ENCODE measurements around the gene KCNMA1.

The KCNMA1 gene

GRCh38 chr10:77210645-77211044 lies 427.0 kb downstream of the KCNMA1 start:
- H3K4me3 ChIP-seq (ENCODE audit: low read depth, low read length) = no peak overlapping the region
- no peak for TF ChIP-seq POLR2A (IDR thresholded peaks at IDR 0.05; ENCODE audit: extremely low read depth, insufficient read length)
- TF ChIP-seq MAX (IDR thresholded peaks at IDR 0.05; ENCODE audit: low read depth, low read length) = no peak
- TF ChIP-seq MYC (IDR thresholded peaks at IDR 0.05; ENCODE audit: low read depth, low read length) = no peak
- no peak for TF ChIP-seq CTCF (IDR thresholded peaks at IDR 0.05; ENCODE audit: low read depth, low read length)
- no peak for DNase-seq (ENCODE audit: low read depth)

GRCh38 chr10:77208684-77209256 lies 428.8 kb downstream of the KCNMA1 start:
- TF ChIP-seq POLR2A (IDR thresholded peaks at IDR 0.05; ENCODE audit: extremely low read depth, insufficient read length) = no peak
- TF ChIP-seq MAX (IDR thresholded peaks at IDR 0.05; ENCODE audit: low read depth, low read length) = no peak
- no peak for TF ChIP-seq CTCF (IDR thresholded peaks at IDR 0.05; ENCODE audit: low read depth, low read length)
- no peak for TF ChIP-seq MYC (IDR thresholded peaks at IDR 0.05; ENCODE audit: low read depth, low read length)
- DNase-seq (ENCODE audit: low read depth) = no peak
- no peak overlapping the region for H3K4me3 ChIP-seq (ENCODE audit: low read depth, low read length)

- no peak overlapping the region for H3K4me3 ChIP-seq (ENCODE audit: low read depth, low read length)
- no peak for DNase-seq (ENCODE audit: low read depth)
- TF ChIP-seq MAX (IDR thresholded peaks at IDR 0.05; ENCODE audit: low read depth, low read length) (no peak), CTCF (IDR thresholded peaks at IDR 0.05; ENCODE audit: low read depth, low read length) (no peak), MYC (IDR thresholded peaks at IDR 0.05; ENCODE audit: low read depth, low read length) (no peak), POLR2A (IDR thresholded peaks at IDR 0.05; ENCODE audit: extremely low read depth, insufficient read length) (no peak)
Observed at GRCh38 chr10:77207828-77208185, 429.8 kb downstream of the KCNMA1 start.

- no peak for DNase-seq (ENCODE audit: low read depth)
- no peak overlapping the region for H3K4me3 ChIP-seq (ENCODE audit: low read depth, low read length)
Observed at GRCh38 chr10:77207182-77207827, 430.3 kb downstream of the KCNMA1 start.

GRCh38 chr10:77205135-77205534 lies 432.5 kb downstream of the KCNMA1 start:
- H3K4me3 ChIP-seq (ENCODE audit: low read depth, low read length) = no peak overlapping the region
- TF ChIP-seq CTCF (IDR thresholded peaks at IDR 0.05; ENCODE audit: low read depth, low read length) (no peak), POLR2A (IDR thresholded peaks at IDR 0.05; ENCODE audit: extremely low read depth, insufficient read length) (no peak), MAX (IDR thresholded peaks at IDR 0.05; ENCODE audit: low read depth, low read length) (no peak), MYC (IDR thresholded peaks at IDR 0.05; ENCODE audit: low read depth, low read length) (no peak)
- no peak for DNase-seq (ENCODE audit: low read depth)

More at GRCh38 chr10:77207182-77207827, 430.3 kb downstream of the KCNMA1 start:
- TF ChIP-seq MAX (IDR thresholded peaks at IDR 0.05; ENCODE audit: low read depth, low read length) (no peak), CTCF (IDR thresholded peaks at IDR 0.05; ENCODE audit: low read depth, low read length) (no peak), MYC (IDR thresholded peaks at IDR 0.05; ENCODE audit: low read depth, low read length) (no peak), POLR2A (IDR thresholded peaks at IDR 0.05; ENCODE audit: extremely low read depth, insufficient read length) (no peak)

Measured in NB4 (cell line).